GM23248 (cell line): ENCODE data around the gene SRGAP2B.
"Not testable (repeated sequence)": the region's sequence is repeated elsewhere in the genome, so short reads cannot be mapped to it uniquely, and the experiment has no call there.

Experiments used
- EZH2 ChIP-seq: fragments of 200-600 bp; sonication (generic); IDR thresholded peaks from 2 replicates; pipeline ENCODE4 v1.6.1; 2018; ENCODE audit warnings: antibody characterized with exemption, mild to moderate bottlenecking; ENCODE audit not compliant: insufficient read depth, poor library complexity, severe bottlenecking
- EZH2phosphoT487 ChIP-seq: fragments of 200-600 bp; sonication (generic); IDR thresholded peaks from 2 replicates; pipeline ENCODE4 v1.6.1; 2018; ENCODE audit warnings: antibody characterized with exemption, moderate library complexity, mild to moderate bottlenecking, low read depth; ENCODE audit not compliant: insufficient read depth

DNA sequence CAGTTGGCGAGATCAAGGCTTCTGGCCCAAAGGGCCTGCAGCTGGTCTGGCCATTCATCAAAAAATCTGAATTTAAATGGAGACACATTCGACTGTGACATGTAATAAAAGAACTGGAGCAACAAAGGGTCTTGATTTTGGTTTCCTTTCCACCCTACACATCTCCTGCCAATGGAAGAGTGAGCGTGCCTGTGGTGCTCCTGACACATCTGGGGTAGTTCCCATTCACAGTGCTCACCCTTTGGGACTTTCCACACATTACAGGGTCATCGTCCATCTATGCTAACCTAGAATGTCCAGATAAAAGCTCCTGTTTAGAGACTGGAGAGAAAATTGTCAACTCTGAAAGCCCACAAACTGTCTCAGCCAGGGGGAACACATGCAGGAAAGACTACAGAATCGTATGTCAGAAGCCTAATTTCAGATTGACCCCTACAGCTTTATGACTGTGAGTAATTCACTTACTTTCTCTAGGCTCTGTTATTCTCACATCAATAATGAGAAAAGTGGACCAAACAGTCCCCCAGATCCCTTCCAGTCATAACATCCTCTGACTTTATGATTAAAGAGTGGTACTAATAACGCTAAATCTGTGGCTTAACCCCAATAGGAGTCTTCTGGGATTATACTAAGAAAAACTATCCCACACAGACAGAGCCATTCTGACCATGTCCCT, 46.8 kb downstream of the SRGAP2B start:
- not testable (repeated sequence) for TF ChIP-seq EZH2, EZH2phosphoT487
